Kidney epithelial cell (primary cell): ENCODE data around the gene MXRA7. TPM values are rescaled to one million over a fixed set of nuclear protein-coding genes. Genes with fewer than 3 reads are reported as not detected.
"Not testable (repeated sequence)": the region's sequence is repeated elsewhere in the genome, so short reads cannot be mapped to it uniquely, and the experiment has no call there.

Experiments
- DNase-seq: peaks from one replicate; pipeline ENCODE4 v3.0.0-alpha.2; 2010; ENCODE audit warnings: low read depth
- H3K27me3 ChIP-seq: 2 replicates; pipeline ENCODE4 v1.6.0; 2011; ENCODE audit warnings: low read length; ENCODE audit not compliant: control insufficient read depth, insufficient read depth
- H3K36me3 ChIP-seq: 2 replicates; pipeline ENCODE4 v1.5.1; 2011; ENCODE audit warnings: low read length; ENCODE audit not compliant: control insufficient read depth, insufficient read depth
- H3K4me3 ChIP-seq: 2 replicates; pipeline ENCODE4 v1.5.1; 2011; ENCODE audit warnings: low read depth, mild to moderate bottlenecking, control low read depth, low read length
- CTCF ChIP-seq: IDR thresholded peaks from 2 replicates; pipeline ENCODE4 v1.5.1; 2011; ENCODE audit warnings: mild to moderate bottlenecking, moderate library complexity, low read length, control low read depth, inconsistent platforms; ENCODE audit not compliant: insufficient read depth, poor library complexity, severe bottlenecking
- total RNA-seq: library from RNA; depleted of rRNA; stranded (reverse); fragments of >200 nt; gene quantifications from 2 replicates; pipeline ENCODE4 v1.2.3, GENCODE V29; 2015

Gene MXRA7
- total RNA-seq, 1 donor from 2014 or later = 110 TPM

GRCh38 chr17:76752006-76752405 is 41.2 kb upstream of the MXRA7 start:
- Histone ChIP-seq H3K36me3 (no peaks in the 10 kb centered on the region), H3K4me3 (no peak overlapping the region), H3K27me3 (no peaks in the 10 kb centered on the region)
- DNase-seq = no peak
- no peak for TF ChIP-seq CTCF

- DNase-seq = no peak
- no peak for TF ChIP-seq CTCF
- H3K36me3 ChIP-seq = no peaks in the 10 kb centered on the region
- H3K27me3 ChIP-seq = no peaks in the 10 kb centered on the region
- no peak overlapping the region for H3K4me3 ChIP-seq
These were observed 40.7 kb upstream of the MXRA7 start for GRCh38 chr17:76751416-76751993.

- no peak overlapping the region for H3K4me3 ChIP-seq
- DNase-seq = no peak
- TF ChIP-seq CTCF = no peak
These were observed 37.9 kb upstream of the MXRA7 start for GRCh38 chr17:76748657-76749056.

GRCh38 chr17:76747716-76748363 is 37.1 kb upstream of the MXRA7 start:
- Histone ChIP-seq H3K4me3 (no peak overlapping the region), H3K27me3 (no peaks in the 10 kb centered on the region), H3K36me3 (peaks cover 2% of the 10 kb centered on the region)
- no peak for TF ChIP-seq CTCF
- DNase-seq = no peak

More at GRCh38 chr17:76748657-76749056, 37.9 kb upstream of the MXRA7 start:
- H3K36me3 ChIP-seq = peaks cover 2% of the 10 kb centered on the region
- H3K27me3 ChIP-seq = no peaks in the 10 kb centered on the region

- not testable (repeated sequence) for H3K4me3 ChIP-seq, H3K36me3 ChIP-seq, H3K27me3 ChIP-seq, DNase-seq
These were observed 35.0 kb upstream of the MXRA7 start for GRCh38 chr17:76745785-76746184.

- DNase-seq = no peak
- H3K36me3 ChIP-seq = peaks cover 2% of the 10 kb centered on the region
- TF ChIP-seq CTCF = no peak
- no peak overlapping the region for H3K4me3 ChIP-seq
- H3K27me3 ChIP-seq = no peaks in the 10 kb centered on the region
These were observed 34.0 kb upstream of the MXRA7 start for GRCh38 chr17:76744747-76745146.
